ENCODE measurements around the gene NRIP1. TPM values are rescaled to one million over a fixed set of nuclear protein-coding genes. Genes with fewer than 3 reads are reported as not detected.
"Not testable (repeated sequence)": the region's sequence is repeated elsewhere in the genome, so short reads cannot be mapped to it uniquely, and the experiment has no call there.

The NRIP1 gene
- total RNA-seq, 1 donor from 2014 or later = 38.5 TPM

- no peak for DNase-seq (ENCODE audit: low spot score)
These were observed 25.0 kb downstream of the NRIP1 start for GRCh38 chr21:15039607-15040299.

GRCh38 chr21:15037900-15038293 is 26.9 kb downstream of the NRIP1 start:
- DNase-seq (ENCODE audit: low spot score) = no peak

GRCh38 chr21:15037095-15037899 is 27.5 kb downstream of the NRIP1 start:
- no peak for DNase-seq (ENCODE audit: low spot score)

GRCh38 chr21:15036189-15036588 is 28.6 kb downstream of the NRIP1 start:
- no peak for DNase-seq (ENCODE audit: low spot score)

- peak; percentile 78 for DNase-seq (ENCODE audit: low spot score)
These were observed 30.5 kb downstream of the NRIP1 start for GRCh38 chr21:15034126-15034853.

- no peak for DNase-seq (ENCODE audit: low spot score)
These were observed 32.9 kb downstream of the NRIP1 start for GRCh38 chr21:15031790-15032357.

- DNase-seq (ENCODE audit: low spot score) = not testable (repeated sequence)
These were observed 33.4 kb downstream of the NRIP1 start for GRCh38 chr21:15031362-15031761.

- not testable (repeated sequence) for DNase-seq (ENCODE audit: low spot score)
These were observed 33.9 kb downstream of the NRIP1 start for GRCh38 chr21:15030861-15031260.

GRCh38 chr21:15029077-15029476 is 35.7 kb downstream of the NRIP1 start:
- DNase-seq (ENCODE audit: low spot score) = no peak

GRCh38 chr21:15028186-15028585 is 36.6 kb downstream of the NRIP1 start:
- no peak for DNase-seq (ENCODE audit: low spot score)

- no peak for DNase-seq (ENCODE audit: low spot score)
These were observed 37.7 kb downstream of the NRIP1 start for GRCh38 chr21:15027056-15027455.

GRCh38 chr21:15026370-15026769 is 38.4 kb downstream of the NRIP1 start:
- no peak for DNase-seq (ENCODE audit: low spot score)

- no peak for DNase-seq (ENCODE audit: low spot score)
These were observed 41.0 kb downstream of the NRIP1 start for GRCh38 chr21:15023776-15024175.

GRCh38 chr21:15022608-15023261 is 42.1 kb downstream of the NRIP1 start:
- DNase-seq (ENCODE audit: low spot score) = no peak

GRCh38 chr21:15020797-15021196 is 44.0 kb downstream of the NRIP1 start:
- no peak for DNase-seq (ENCODE audit: low spot score)

GRCh38 chr21:15018382-15018781 is 46.4 kb downstream of the NRIP1 start:
- no peak for DNase-seq (ENCODE audit: low spot score)

GRCh38 chr21:15015622-15016471 is 49.0 kb downstream of the NRIP1 start:
- DNase-seq (ENCODE audit: low spot score) = no peak

GRCh38 chr21:15014221-15014620 is 50.6 kb downstream of the NRIP1 start:
- no peak for DNase-seq (ENCODE audit: low spot score)

- DNase-seq (ENCODE audit: low spot score) = peak; percentile 38
These were observed 52.8 kb downstream of the NRIP1 start for GRCh38 chr21:15011967-15012366.

- DNase-seq (ENCODE audit: low spot score) = peak; percentile 18
These were observed 54.2 kb downstream of the NRIP1 start for GRCh38 chr21:15010645-15011044.
